SK-N-SH (cell line): ENCODE results near the gene RIMS1. TPM values are rescaled to one million over a fixed set of nuclear protein-coding genes. Genes with fewer than 3 reads are reported as not detected.

Experiments used
- CTCF ChIA-PET: fragments of 300-600, 350-600 bp; formaldehyde crosslinking; extraction: SDS; loops from one replicate; lab custom pipeline; 2021; lab: Yijun Ruan, JAX
- POLR2A ChIA-PET: fragments of 350-600 bp; sonication (Branson Sonifier 250); formaldehyde crosslinking; extraction: SDS; loops from one replicate; lab custom pipeline; 2020; ENCODE audit warnings: antibody characterized with exemption, inconsistent platforms; lab: Yijun Ruan, JAX
- DNase-seq: peaks from one replicate; pipeline ENCODE4 v3.0.0; 2012
- H2AFZ ChIP-seq: fragments of 200-600 bp; sonication (generic); 2 replicates; pipeline ENCODE4 v1.8.1; 2016; ENCODE audit warnings: antibody characterized with exemption, mild to moderate bottlenecking, low read depth
- H3F3A ChIP-seq: fragments of 200-600 bp; sonication (generic); replicated peaks from 2 replicates; pipeline ENCODE3; 2016; ENCODE audit warnings: antibody characterized with exemption, mild to moderate bottlenecking; ENCODE audit not compliant: insufficient read depth
- H3K27ac ChIP-seq, 2 experiments: fragments of 200-500 bp in 1 of 2; fragments of 200-600 bp in 1 of 2; sonication (Bioruptor generic) in 1 of 2; sonication (generic), shearing (Covaris generic) in 1 of 2; 2 replicates each; pipeline versions ENCODE4 v1.5.1 to v1.6.1; 2014 to 2016; ENCODE audit warnings: low read depth in 2 of 2, inconsistent platforms in 1 of 2, low read length in 1 of 2, mild to moderate bottlenecking in 1 of 2, mixed read lengths in 1 of 2
- H3K27me3 ChIP-seq: fragments of 200-600 bp; sonication (generic), shearing (Covaris generic); 2 replicates; pipeline ENCODE4 v1.6.1; 2016; ENCODE audit warnings: mixed run types; ENCODE audit not compliant: insufficient read depth
- H3K36me3 ChIP-seq, 2 experiments: fragments of 200-500 bp in 1 of 2; fragments of 200-600 bp in 1 of 2; sonication (Bioruptor generic) in 1 of 2; sonication (generic) in 1 of 2; replicated peaks in 1 of 2; 2 replicates each; pipeline versions ENCODE3 to v1.5.1; 2014 to 2016; ENCODE audit warnings: low read length in 1 of 2, mild to moderate bottlenecking in 1 of 2; ENCODE audit not compliant: insufficient read depth in 2 of 2, control insufficient read depth in 1 of 2
- H3K4me1 ChIP-seq, 2 experiments: fragments of 200-500 bp in 1 of 2; fragments of 200-600 bp in 1 of 2; sonication (Bioruptor generic) in 1 of 2; sonication (generic), shearing (Covaris generic) in 1 of 2; 2 replicates each; pipeline versions ENCODE4 v1.5.1 to v1.6.1; 2014 to 2016; ENCODE audit warnings: low read depth in 1 of 2, low read length in 1 of 2, mixed run types in 1 of 2; ENCODE audit not compliant: insufficient read depth in 2 of 2, control insufficient read depth in 1 of 2
- H3K4me2 ChIP-seq: fragments of 200-600 bp; sonication (generic), shearing (Covaris generic); 2 replicates; pipeline ENCODE4 v1.6.1; 2017; ENCODE audit warnings: mixed run types
- H3K4me3 ChIP-seq, 2 experiments: fragments of 200-500 bp in 1 of 2; fragments of 200-600 bp in 1 of 2; sonication (Bioruptor generic) in 1 of 2; sonication (generic), shearing (Covaris generic) in 1 of 2; 2 replicates each; pipeline versions ENCODE4 v1.5.1 to v1.8.1; 2014 to 2016; ENCODE audit warnings: low read depth in 2 of 2, inconsistent platforms in 1 of 2, low read length in 1 of 2, mild to moderate bottlenecking in 1 of 2, mixed read lengths in 1 of 2, moderate library complexity in 1 of 2
- H3K79me2 ChIP-seq: fragments of 200-600 bp; sonication (generic); 2 replicates; pipeline ENCODE4 v1.8.1; 2017; ENCODE audit warnings: mild to moderate bottlenecking; ENCODE audit not compliant: insufficient read depth
- H3K9ac ChIP-seq: fragments of 200-600 bp; sonication (generic); 2 replicates; pipeline ENCODE4 v1.6.1; 2017; ENCODE audit warnings: mixed run types
- H3K9me2 ChIP-seq: fragments of 200-600 bp; sonication (generic); 2 replicates; pipeline ENCODE4 v1.6.1; 2017; ENCODE audit warnings: mixed run types
- H3K9me3 ChIP-seq: fragments of 200-600 bp; sonication (generic); 2 replicates; pipeline ENCODE4 v1.6.1; 2017; ENCODE audit warnings: mixed run types, mild to moderate bottlenecking, moderate library complexity
- H4K20me1 ChIP-seq: fragments of 200-600 bp; sonication (generic); 2 replicates; pipeline ENCODE4 v1.6.1; 2017; ENCODE audit warnings: mild to moderate bottlenecking, mixed run types; ENCODE audit not compliant: insufficient read depth
- CHD2 ChIP-seq: fragments of 150-350 bp; IDR thresholded peaks from 2 replicates; pipeline ENCODE4 v1.6.1; 2018; ENCODE audit warnings: low read length; ENCODE audit not compliant: partially characterized antibody
- ELF1 ChIP-seq: IDR thresholded peaks from 2 replicates; pipeline ENCODE4 v1.4.0; 2012
- FOSL2 ChIP-seq: IDR thresholded peaks from 2 replicates; pipeline ENCODE4 v1.4.0; 2012; ENCODE audit warnings: low read depth, mild to moderate bottlenecking, moderate library complexity, borderline replicate concordance
- FOXJ3 ChIP-seq: sonication (generic); formaldehyde crosslinking; IDR thresholded peaks from 2 replicates; pipeline ENCODE4 v1.5.1; 2020; ENCODE audit warnings: mild to moderate bottlenecking, missing genetic modification reagents
- FOXM1 ChIP-seq: IDR thresholded peaks from 2 replicates; pipeline ENCODE4 v1.4.0; 2012; ENCODE audit warnings: low read depth, mild to moderate bottlenecking
- JUND ChIP-seq: IDR thresholded peaks from 2 replicates; pipeline ENCODE4 v1.4.0; 2012
- MAX ChIP-seq: IDR thresholded peaks from 2 replicates; pipeline ENCODE4 v1.4.0; 2012; ENCODE audit warnings: low read depth
- MEF2A ChIP-seq: IDR thresholded peaks from 2 replicates; pipeline ENCODE4 v1.4.0; 2012; ENCODE audit warnings: low read depth, borderline replicate concordance
- MXI1 ChIP-seq: IDR thresholded peaks from 2 replicates; pipeline ENCODE4 v1.6.1; 2012; ENCODE audit warnings: mild to moderate bottlenecking, low read depth, low read length, improper control_type of control experiment
- POLR2AphosphoS5 ChIP-seq: IDR thresholded peaks from 2 replicates; pipeline ENCODE4 v1.6.1; 2012; ENCODE audit warnings: low read depth, low read length
- RAD21 ChIP-seq: IDR thresholded peaks from 2 replicates; pipeline ENCODE4 v1.6.1; 2012; ENCODE audit warnings: mild to moderate bottlenecking, low read length
- REST ChIP-seq: IDR thresholded peaks from 2 replicates; pipeline ENCODE4 v1.6.1; 2012; ENCODE audit warnings: mild to moderate bottlenecking, low read depth, low read length, moderate library complexity
- TAF1 ChIP-seq: IDR thresholded peaks from 2 replicates; pipeline ENCODE4 v1.6.1; 2012; ENCODE audit warnings: low read depth, mild to moderate bottlenecking, low read length, moderate library complexity, borderline replicate concordance
- USF2 ChIP-seq: fragments of 150-350 bp; IDR thresholded peaks from 2 replicates; pipeline ENCODE4 v1.6.1; 2017; ENCODE audit warnings: antibody characterized with exemption, low read length, low read depth, borderline replicate concordance
- YY1 ChIP-seq: IDR thresholded peaks from 2 replicates; pipeline ENCODE4 v1.4.0; 2012; ENCODE audit warnings: low read depth, mild to moderate bottlenecking
- ZBTB33 ChIP-seq: IDR thresholded peaks from 2 replicates; pipeline ENCODE4 v1.4.0; 2012; ENCODE audit warnings: low read depth, borderline replicate concordance
- WGBS: methylation state at CpG from one replicate; pipeline ENCODE4 v1.1.6; 2017; ENCODE audit warnings: low lambda C conversion rate; 5-methylcytosine and 5-hydroxymethylcytosine counted together
- polyA plus RNA-seq, 3 experiments: library from polyadenylated mRNA; depleted of rRNA; stranded (reverse); fragments of >200 nt; gene quantifications; 2 replicates each; pipeline ENCODE4 v1.2.3, GENCODE V29; 2012

Gene RIMS1
- polyA plus RNA-seq, 1 of the 3 experiments (the other 2 are of a cell fraction), result 0.20 TPM

- Histone ChIP-seq H3K9me3 (no peaks in the 10 kb centered on the region), H3K36me3 (no peaks in the 10 kb centered on the region), H3K9ac (no peak overlapping the region), H3K9me2 (no peaks in the 10 kb centered on the region; the same call in 1 of the 2 replicates), H3K4me1 (no peaks in the 10 kb centered on the region; a peak in 1 of 4 replicates), H3K27ac (no peak overlapping the region), H3F3A (peaks cover 6% of the 10 kb centered on the region), H3K4me2 (no peak overlapping the region), H3K79me2 (no peaks in the 10 kb centered on the region), H4K20me1 (no peaks in the 10 kb centered on the region), H3K27me3 (no peaks in the 10 kb centered on the region), H2AFZ (no peak overlapping the region), H3K4me3 (no peak overlapping the region)
- CTCF ChIA-PET, result interaction anchor here (1.0 kb wide), 1 partner anchor 21 kb away, joined by 3 read pairs; no protein-coding TSS in a partner anchor
- 82% methylated on average over 4 of the region's 4 CpGs for WGBS
- no peak for TF ChIP-seq ELF1
- no peak for TF ChIP-seq YY1
- no peak for TF ChIP-seq MEF2A
- TF ChIP-seq USF2, result no peak
- no peak for TF ChIP-seq FOXJ3
- no peak for TF ChIP-seq REST
- no peak for TF ChIP-seq MAX
- TF ChIP-seq FOXM1, result no peak
- no peak for DNase-seq
- POLR2A ChIA-PET, result no interaction called here
Measured at GRCh38 chr6:72390548-72390947, 504.2 kb downstream of the RIMS1 start.

- no peak for TF ChIP-seq POLR2AphosphoS5
- TF ChIP-seq MXI1, result no peak
- TF ChIP-seq YY1, result no peak
- no peak for TF ChIP-seq JUND
- TF ChIP-seq CHD2, result no peak
- TF ChIP-seq ZBTB33, result no peak
- TF ChIP-seq TAF1, result no peak
- TF ChIP-seq MAX, result no peak
- no peak for TF ChIP-seq FOSL2
- no peak for TF ChIP-seq RAD21
- no peaks in the 10 kb centered on the region for H3K9me2 ChIP-seq
- no peak for DNase-seq
- H3F3A ChIP-seq, result no peaks in the 10 kb centered on the region
- H2AFZ ChIP-seq, result no peak overlapping the region
- no peak overlapping the region for H3K27ac ChIP-seq
- H3K9me3 ChIP-seq, result no peaks in the 10 kb centered on the region
- H3K36me3 ChIP-seq, result no peaks in the 10 kb centered on the region
- no peaks in the 10 kb centered on the region for H3K27me3 ChIP-seq
- no peak overlapping the region for H3K4me3 ChIP-seq
- no peaks in the 10 kb centered on the region for H4K20me1 ChIP-seq
- no peak overlapping the region for H3K9ac ChIP-seq
- H3K4me2 ChIP-seq, result no peak overlapping the region
- H3K79me2 ChIP-seq, result no peaks in the 10 kb centered on the region
- H3K4me1 ChIP-seq, result no peaks in the 10 kb centered on the region
- ChIA-PET POLR2A (interaction anchor here (0.6 kb wide), 1 partner anchor 16 kb away, joined by 3 read pairs; no protein-coding TSS in a partner anchor), CTCF (interaction anchor here (1.0 to 1.6 kb wide), 2 partner anchors 10 to 15 kb away, joined by 3 to 10 read pairs; no protein-coding TSS in a partner anchor)
Measured at GRCh38 chr6:72401865-72402264, 515.5 kb downstream of the RIMS1 start.
